ENCODE measurements around the gene FOXD3.
"Not testable (repeated sequence)": the region's sequence is repeated elsewhere in the genome, so short reads cannot be mapped to it uniquely, and the experiment has no call there.

The FOXD3 gene

GRCh38 chr1:63321066-63321784, 1.1 kb upstream of the FOXD3 start:
- no peak for DNase-seq

GRCh38 chr1:63321785-63322113, 618 bp upstream of the FOXD3 start:
- DNase-seq: no peak

- DNase-seq: peak; percentile 44
These were observed 837 bp downstream of the FOXD3 start for GRCh38 chr1:63322944-63323864.

DNA sequence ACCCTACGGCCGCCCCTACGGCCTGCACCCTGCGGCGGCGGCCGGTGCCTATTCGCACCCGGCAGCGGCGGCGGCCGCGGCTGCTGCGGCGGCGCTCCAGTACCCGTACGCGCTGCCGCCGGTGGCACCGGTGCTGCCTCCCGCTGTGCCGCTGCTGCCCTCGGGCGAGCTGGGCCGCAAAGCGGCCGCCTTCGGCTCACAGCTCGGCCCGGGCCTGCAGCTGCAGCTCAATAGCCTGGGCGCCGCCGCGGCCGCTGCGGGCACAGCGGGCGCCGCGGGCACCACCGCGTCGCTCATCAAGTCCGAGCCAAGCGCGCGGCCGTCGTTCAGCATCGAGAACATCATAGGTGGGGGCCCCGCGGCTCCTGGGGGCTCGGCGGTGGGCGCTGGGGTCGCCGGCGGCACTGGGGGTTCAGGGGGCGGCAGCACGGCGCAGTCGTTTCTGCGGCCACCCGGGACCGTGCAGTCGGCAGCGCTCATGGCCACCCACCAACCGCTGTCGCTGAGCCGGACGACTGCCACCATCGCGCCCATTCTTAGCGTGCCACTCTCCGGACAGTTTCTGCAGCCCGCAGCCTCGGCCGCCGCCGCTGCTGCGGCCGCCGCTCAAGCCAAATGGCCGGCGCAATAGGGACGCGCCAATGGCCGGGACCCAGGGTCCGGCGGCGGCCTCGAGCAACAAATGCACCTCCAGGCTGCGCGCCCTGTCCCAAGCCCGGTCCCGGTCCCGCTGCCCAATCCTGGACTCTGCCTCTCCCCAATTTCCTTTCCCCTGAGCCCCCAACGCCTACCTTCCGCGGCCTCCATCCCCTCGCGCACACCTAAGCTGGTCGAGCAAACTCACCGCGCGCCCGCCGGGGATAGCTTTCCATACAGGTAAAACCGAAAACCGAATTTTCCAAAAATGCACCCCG, 1.8 kb downstream of the FOXD3 start:
- no peak for DNase-seq

GRCh38 chr1:63324779-63325119, 2.4 kb downstream of the FOXD3 start:
- DNase-seq: no peak

DNA sequence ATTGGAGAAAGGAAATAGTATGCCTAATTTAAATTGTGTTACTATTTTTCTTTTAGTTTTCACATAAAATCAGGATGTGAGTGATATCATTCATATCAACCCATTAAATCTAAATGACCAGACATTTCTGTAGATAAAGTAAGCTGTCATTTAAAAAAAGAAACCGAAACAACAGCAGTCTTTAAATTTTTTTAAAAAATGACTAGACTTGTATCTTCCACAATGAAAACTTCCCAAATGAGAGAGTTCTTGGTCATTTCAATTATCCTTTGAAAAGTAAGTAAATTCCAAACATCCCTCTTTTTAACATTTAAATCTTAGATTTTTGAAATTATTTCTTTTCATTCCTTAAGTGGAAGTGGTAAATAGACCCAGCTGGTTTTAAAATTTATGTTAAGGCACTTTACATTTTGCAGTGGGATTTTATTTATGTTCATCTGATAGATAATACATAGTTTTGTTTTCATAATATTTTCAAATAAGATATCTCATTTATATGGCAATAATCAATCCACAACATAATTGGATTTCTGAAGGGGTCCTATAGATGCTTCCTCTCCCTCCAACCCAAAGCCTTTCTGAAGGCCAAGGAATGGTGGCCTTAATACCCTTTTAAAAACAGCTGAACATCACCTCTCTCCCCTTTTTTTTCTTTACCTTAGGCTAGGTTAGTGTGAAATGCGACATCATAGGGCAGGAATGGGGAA, 3.1 kb downstream of the FOXD3 start:
- no peak for DNase-seq

DNA sequence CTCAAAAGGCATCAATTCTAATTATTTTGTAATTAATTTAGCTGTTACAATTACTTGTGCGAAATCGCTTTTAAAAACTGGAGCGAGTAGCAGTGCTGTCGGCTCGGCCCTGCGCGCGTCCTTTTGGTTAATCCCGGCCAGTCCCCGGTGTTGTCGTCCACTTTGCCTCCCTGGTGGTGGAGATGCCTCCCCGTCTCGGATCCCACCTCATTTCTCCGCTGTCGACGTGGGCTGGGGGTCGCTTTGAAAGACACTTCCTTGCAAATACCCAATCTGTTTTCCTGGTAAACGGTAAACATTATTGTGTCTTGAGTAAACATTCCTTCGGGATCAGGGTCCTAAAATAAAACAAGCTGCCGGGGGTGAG, 3.7 kb downstream of the FOXD3 start:
- no peak for DNase-seq

DNA sequence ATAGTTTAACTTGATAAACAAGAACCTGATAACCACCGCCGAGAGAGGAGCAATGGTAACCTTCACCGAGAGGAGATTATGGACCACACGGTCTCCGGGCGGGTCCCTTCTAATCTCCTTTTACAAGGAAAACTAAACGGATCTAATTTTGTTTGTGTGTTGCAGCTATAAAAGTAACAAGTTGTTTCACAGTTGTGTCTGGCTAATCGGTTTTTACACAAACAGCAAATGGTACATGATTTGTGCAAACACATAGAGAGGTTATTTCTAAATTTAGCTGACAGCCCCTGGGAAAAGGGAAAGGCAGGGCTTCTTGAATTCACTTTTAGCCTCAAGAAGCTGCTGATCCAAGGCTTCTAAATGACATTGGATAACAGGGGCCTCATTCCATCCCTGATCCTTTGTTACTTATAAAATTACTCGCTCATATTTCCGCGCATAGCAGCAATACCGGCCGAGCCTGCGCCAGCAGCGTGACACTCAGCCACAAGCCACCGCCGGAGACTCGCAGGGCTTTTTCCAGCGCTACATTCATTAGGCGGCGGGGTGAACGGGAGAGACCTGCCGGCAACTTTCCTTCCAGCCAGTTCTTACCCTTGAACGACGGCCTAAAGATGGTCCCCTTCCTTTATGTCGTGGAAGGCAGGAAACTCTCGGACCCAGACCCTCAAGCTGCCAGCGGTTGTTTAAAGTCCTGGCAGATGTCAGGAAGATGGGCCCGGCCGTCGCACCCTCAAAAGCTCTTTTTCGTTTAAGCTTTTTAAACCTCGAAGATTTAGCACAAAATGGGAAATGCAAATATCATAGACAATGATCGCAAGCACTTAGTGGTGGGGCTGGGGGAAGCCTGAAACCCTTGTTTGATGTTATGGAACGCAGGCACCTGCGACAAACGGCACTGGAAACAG, 4.4 kb downstream of the FOXD3 start:
- DNase-seq: no peak

DNA sequence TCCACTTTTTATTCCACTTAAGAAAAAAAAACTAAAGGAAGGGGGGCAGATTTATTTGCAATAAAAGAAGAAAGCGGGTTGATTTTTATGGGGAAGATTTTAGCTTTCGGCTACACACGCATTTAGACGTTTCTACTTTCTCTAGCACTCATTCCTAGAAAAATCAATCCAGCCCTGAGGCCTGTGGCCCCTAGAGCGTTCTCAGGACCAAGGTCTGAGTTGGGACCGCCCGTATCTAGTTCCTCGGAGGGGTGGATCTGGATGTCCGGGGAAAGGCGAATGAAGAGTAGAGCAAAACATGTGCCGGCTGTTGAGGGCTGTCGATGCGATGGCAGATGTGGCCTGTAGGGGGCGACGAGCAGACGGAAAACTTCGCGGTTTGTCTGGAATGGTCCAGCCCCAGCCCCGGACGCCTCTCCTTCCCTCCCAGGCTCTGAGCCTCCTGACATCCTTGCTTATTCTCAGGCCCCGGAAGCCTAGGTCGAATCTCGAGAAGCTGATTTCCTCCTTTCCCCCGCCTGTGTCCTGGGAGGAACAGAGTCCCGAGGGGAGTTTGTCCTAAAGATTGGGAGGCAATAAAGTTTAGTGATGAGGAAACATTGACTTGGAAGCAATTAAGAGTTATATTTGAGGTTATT, 5.2 kb downstream of the FOXD3 start:
- DNase-seq: peak; percentile 44

DNA sequence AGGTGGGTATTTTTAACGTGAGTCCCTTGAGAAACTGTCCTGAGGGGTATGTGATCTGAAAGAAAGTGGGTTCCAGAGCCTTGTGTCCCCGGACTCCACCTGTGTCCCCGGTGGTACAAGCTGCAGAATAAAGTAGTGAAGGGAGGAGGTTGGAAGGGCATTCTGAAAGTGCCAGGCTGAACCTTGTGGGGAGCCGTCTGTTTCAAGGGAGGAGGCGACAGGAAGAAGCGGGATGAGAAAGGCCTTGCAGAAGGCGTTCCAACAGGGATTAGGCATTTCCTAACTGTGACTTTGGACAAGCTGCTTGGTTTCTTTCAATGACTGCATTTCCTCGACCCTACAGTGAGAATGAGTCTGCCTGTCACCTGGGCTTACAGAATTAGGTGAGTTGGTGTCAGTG, 5.8 kb downstream of the FOXD3 start:
- no peak for DNase-seq

- DNase-seq: no peak
These were observed 6.4 kb downstream of the FOXD3 start for GRCh38 chr1:63328781-63329180.

- no peak for DNase-seq
These were observed 7.4 kb downstream of the FOXD3 start for GRCh38 chr1:63329621-63330330.

DNA sequence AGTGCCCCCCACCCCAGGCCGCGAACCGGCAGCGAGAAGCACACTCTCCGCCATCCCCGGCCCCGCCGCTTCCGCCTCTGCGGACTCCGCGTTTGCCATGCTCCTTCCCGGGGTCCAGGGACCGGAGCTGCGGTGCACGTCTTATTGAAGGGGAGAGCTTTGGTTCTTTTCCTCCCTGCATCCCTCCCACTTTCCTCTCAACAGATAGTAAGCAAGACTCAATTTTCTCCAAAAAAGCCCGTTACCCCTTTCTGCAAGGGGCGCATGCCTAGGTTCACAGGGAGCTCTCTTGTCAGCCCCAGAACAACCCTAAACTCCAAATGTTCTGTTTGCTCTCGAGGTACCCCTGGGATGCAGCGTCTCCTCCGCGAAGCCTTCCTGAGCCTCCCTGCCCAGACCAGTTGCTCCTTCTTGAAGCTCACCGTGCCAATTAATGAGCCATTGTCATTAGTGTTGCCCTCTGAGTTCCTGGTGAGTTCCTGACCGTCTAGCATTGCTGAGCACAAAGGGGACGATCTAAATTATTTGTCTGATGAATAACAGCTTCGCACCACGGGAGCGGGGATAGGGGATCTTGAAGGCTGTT, 8.1 kb downstream of the FOXD3 start:
- no peak for DNase-seq

DNA sequence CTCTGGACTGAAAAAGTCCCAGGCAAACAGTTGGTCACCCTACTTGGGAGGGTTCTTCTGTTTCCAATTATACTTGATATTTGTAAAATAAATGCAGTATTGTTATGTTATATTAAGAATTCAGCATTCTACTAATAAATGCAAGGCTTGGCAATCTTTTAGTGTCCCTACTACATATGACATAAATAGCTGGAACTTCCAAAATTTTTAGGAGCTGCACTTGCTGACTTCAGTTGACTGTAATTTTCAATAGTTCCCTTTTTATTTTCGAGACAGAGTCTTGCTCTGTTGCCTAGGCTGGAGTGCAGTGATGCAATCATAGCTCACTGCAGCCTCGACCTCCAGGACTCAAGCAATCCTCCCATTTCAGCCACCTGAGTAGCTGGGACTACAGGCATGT, 20.0 kb downstream of the FOXD3 start:
- DNase-seq: no peak

GRCh38 chr1:63343922-63344321, 21.6 kb downstream of the FOXD3 start:
- no peak for DNase-seq

GRCh38 chr1:63350320-63350719, 28.0 kb downstream of the FOXD3 start:
- no peak for DNase-seq

DNA sequence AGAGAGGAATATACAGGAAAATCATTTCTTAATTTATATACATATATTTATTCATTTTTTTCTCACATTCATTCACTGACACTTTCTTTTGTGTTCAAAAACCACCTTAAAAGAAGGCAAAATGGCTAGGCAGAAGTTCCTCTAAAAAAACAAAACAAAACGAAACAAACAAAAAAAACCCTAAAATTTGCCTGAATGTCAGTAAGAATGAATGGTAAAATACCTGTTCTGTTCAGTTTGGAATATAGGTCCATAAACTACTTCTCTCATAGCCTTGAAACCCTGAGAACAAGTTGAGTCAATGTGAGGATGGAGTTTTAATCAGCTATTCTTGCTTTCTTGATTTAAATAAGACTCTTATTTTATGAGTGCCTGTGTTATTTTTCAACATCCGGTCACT, 30.4 kb downstream of the FOXD3 start:
- DNase-seq: no peak

DNA sequence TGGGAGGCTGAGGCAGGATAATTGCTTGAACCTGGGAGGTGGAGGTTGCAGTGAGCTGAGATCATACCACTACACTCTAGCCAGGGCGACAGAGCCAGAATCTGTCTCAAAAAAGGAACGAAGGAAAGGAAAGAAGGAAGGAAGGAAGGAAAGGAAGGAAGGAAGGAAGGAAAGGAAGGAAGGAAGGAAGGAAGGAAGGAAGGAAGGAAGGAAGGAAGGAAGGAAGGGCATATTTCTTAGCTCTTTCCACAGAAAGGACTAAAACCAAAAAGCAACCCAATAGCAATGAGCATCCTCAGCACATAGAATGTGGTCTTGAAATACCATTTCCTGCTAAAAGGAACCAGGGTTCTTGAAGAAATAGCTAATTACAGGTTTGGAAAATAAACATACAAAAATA, 33.9 kb downstream of the FOXD3 start:
- DNase-seq: not testable (repeated sequence)

- no peak for DNase-seq
These were observed 37.2 kb downstream of the FOXD3 start for GRCh38 chr1:63359561-63359960.

GRCh38 chr1:63362073-63362472, 39.7 kb downstream of the FOXD3 start:
- no peak for DNase-seq
